ENCODE data around the gene LRRC53.

The LRRC53 gene, protein sequence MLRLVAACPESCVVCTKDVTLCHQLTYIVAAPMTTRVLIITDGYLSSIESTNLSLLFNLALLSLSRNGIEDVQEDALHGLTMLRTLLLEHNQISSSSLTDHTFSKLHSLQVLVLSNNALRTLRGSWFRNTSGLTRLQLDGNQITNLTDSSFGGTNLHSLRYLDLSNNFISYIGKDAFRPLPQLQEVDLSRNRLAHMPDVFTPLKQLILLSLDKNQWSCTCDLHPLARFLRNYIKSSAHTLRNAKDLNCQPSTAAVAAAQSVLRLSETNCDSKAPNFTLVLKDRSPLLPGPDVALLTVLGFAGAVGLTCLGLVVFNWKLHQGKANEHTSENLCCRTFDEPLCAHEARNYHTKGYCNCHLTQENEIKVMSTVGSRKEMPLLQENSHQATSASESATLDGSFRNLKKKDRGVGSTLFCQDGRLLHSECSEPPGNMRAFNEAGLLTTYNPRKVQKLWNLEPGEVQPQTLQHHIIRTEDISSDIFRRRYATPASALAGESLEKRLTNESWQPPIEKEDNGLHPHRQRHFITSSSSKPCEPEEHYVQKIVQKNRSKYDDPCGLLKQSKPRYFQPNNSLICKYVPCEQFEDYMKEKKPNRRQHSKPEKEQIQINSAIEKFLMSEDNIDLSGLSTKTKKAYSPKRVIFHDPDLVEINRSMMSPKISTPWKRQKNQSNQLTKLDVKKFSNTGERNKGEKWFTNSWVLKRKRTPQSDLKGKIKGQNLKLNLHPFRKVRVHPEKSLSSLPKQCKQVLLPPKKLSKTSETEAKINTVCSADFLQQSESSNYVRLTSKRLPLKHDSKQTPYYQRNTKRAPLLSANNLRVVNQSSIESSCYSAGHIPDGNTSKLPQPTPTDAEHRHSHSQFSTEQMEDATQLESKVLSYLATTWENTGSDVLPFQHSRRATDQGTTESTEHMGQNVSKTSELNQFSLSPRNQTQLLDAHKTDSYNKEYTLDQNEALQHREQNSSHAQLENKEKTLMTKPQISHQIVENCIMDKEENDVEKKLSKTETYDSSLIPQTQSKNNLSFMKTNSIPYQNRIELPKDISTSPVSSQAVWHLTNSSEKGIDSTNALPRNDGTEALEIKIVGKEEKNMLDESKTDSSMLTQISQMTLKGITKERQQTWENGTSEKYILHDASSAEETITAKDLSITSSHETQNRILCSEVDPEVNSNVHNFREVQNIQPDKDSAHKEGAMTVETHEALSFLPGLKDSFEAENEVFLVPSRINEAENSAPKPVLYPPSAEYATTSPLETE

DNA sequence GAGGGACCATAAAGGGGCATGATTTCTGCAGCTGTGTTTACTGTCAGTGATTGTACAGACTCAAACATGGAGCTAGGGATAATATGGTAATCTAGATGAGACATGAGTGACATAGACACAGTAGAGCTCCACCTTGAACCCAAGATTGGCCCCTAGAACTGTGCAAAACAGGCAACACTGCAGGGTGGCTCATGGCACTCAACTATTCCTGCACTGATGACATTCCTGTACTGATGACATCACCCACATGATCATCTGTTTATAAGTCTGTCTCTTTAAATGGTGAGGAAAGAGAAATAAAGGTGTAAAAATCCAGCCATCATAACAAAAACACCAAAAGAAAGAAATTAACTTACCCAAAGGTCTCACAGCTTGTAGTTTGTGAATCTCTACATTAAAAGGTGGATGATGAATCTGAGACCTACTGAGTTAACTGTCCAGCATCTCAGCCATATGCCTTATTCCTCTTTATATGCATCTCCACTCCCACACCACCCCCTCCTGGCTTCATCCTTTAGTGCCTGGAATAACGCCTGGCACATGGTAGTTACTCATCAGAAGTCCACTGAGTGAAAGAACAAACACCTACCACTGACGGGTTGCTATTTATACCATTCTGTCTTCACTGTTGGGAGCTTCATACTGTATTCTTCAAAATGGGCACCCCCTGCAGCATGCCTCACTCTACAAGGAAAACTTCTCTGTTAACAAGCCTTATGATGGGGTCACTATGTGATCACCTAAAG, at the start of gene LRRC53:
Gene LRRC53, minus strand, starts transcription at position 442 of the 746 bp plus-strand sequence. CDS start 29,262 bp downstream, outside the sequence.
- DNase-seq, result no peak

DNA sequence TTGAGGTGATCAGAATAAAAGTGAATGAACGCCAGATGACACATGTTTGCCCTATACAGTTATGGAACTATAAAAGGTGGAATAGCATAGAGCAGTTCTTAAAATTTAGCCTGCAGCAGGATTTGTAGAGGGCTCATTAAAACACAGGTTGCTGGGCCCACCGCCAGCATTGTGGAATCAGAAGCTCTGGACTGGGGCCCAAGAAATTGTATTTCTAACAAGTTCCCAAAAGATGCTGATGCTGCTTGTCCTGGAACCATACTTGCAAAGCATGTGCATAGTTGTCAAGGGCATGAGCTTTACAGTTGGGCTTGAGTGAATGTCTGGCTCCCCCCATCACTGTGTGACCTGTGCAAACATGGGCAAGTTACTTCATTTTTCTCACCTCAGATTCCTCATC, 37.5 kb upstream of the LRRC53 start:
- DNase-seq, result no peak

DNA sequence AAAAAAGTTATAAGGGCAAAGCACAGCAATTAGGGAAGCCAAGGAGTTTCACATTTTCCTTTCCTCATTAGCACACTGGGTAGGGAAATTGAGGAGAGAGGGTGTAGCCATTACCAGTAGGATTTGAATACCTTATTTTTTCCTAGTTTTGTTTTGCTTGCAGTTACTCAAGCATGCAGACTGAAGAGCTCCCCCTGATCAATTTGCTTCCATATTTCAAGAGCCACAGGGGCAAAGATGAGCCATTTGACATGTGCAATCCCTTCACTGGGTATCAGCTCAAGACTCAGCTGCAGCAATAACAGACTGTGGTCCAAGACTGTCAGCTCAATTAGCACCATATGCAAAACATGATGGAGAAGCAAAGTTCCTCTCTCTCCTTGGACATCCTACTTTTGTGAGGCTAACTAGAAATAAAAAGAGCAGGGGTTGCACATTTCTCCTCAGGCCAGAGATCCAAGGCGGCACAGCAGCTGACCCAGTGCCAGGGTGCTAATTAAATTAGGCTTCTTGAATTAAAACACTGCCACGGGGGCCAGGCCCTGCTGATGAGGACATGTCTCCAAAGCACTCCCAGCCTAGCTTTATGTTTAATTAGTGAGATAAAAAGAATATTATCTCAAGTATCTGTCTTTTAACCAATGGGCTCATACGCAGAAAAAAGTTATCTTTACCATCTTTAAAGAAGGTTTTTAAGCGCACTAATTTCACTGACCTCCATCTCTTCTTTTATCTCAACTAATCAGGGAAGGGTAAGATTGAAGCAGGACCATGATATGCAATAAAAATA, 36.7 kb upstream of the LRRC53 start:
- no peak for DNase-seq

DNA sequence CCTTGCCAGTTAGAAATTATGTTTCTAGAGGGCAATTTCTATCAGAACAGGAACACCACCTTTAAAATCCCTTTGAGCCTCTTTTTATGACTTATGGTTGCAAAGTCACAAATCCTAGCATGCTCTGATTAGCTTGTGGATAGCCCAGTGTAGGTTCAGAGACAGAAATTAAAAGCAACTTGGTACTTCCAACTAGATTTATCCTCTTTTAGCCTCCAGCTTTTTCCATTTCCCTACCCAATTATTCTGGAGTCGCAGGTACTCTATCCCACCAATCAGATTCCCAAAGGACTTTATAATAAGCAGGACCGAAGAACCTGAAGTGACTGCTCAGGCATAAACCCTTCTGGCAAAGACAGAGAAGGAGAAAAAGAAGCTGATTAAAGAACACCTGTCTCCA, 33.4 kb upstream of the LRRC53 start:
- DNase-seq, result no peak

DNA sequence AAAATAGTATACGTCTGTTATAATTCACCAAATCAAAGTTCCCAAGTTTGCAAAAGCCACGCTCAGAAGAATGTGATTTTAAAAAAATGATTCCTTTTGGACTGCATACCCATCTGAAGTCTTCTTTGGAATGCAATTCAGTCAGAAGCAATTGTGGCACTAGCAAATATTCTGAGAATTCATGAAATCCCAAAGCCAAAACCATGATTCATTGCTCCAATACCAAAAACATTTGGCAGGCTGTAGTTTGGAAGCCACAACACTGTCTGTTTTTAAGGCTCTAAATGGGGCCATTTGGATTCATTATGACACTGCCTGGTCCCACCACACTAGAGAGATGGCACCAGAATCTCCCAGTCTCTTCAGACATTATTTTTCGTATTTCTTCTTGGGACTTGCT, 21.8 kb upstream of the LRRC53 start:
- no peak for DNase-seq

DNA sequence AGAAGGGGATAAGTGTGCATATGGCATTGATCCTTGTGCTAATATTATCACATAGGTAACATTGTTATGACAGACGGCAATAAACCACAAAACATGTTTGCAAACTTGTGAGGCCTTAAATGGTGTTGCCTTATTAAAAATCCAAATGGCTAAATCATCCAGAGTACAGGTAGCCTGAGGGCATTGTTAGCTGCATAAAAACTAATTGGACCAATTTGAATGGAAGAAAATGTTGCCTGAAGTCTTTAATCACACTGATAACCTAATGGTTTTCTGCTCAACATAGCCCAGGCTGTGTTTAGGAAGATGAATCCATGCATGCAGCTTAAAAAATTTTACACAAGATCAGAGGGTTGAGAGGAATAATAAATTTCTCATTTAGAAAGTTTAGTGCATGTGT, 19.4 kb upstream of the LRRC53 start:
- DNase-seq, result no peak

DNA sequence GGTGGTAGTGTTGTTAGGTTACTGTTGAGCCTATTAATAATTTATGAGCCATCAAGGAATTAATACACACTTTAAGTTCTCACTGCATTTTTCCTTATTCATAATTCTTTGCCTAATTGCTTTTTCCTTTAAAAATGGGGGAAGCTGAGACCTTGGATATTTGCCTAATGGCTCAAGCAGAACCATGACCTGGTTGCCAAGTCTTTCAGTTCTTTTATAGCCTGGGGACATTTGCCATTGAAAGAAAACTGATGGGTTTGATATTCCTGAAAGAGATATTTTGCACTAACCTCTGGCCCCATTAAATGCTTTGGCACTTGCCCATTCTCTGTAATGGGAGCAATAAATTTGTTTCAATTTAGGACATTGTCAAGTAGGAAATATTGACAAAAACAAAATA, 18.5 kb upstream of the LRRC53 start:
- no peak for DNase-seq

DNA sequence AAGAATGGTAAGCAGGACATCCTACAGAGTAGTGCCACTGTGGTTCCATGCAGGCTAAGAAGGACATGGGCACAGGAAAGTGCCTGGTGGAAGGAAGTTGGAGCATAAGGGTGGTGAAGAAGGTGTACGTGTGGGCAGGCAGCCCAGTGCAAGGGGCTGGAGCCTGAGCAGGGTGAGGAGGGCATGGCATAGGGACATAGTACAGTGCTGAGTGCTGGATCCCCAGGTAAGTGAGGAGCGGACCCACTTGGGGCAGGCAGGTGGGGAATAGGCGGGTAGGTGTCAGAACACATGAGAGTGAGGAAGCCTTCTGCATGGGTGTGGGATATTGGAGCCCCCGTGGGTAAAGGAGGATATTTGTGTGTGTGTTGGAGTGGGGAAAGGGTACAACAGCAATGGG, 15.7 kb upstream of the LRRC53 start:
- DNase-seq, result no peak

DNA sequence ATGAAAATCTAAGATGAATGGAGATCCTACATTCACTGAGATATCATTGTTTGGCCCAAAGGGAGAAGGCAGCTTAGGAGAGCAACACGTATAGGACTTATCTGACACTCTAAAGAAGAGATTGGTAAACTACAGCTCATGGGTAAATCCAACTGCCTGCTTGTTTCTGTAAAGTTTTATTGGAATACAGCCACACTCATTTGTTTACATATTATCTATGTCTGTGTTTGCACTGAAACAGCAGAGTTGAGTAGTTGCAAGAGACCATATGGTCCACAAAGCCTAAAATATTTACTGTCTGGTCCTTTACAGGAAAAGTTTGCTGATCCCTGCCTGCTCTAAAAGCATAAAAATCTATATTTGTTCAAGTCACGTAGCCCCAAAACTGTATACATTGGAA, 14.3 kb upstream of the LRRC53 start:
- no peak for DNase-seq

DNA sequence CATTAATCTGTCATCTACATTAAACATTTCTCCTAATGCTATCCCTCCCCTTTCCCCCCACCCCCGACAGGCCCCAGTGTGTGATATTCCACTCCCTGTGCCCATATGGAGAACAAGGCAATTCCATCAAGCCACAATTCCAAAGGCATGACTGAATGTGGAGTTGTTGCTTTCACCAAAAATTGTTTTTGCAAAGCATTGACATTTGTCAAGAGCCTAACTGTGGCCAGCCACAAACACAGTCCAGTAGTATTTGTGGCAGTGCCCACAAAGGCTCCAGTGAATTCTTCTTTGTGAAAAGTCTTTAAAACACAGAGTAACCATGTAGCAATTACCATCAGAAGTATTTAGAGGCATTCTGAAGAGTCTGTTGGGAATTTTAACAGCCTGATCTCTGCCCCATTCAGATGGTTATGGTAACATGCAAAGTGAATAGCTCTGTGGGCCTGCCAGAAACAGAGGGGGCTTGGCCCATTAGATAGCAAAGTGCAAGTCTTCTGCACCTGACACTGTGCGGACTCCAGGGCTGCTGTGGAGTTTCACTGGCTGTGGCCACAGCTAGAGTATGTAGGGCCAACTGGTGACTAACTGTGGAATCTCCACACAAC, 11.6 kb upstream of the LRRC53 start:
- DNase-seq, result no peak

DNA sequence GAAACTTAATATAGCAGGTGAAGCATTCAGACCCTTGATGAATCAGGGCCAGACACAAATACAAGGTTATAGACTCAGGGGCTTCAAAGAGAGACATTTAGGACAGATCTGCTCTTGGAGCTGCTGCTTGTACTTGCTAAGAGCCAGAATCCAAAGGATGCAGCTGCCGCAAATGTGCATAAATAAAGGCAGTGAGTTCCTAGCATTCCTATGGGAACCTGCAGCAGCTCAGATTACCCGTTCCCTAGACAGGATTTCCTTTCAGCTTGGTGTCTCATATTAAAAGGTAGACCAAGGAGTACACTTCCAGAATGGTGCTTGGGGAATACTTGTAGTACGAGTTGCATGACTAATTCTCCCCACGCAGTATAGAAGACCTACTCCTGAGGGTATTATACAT, 9.7 kb upstream of the LRRC53 start:
- no peak for DNase-seq

DNA sequence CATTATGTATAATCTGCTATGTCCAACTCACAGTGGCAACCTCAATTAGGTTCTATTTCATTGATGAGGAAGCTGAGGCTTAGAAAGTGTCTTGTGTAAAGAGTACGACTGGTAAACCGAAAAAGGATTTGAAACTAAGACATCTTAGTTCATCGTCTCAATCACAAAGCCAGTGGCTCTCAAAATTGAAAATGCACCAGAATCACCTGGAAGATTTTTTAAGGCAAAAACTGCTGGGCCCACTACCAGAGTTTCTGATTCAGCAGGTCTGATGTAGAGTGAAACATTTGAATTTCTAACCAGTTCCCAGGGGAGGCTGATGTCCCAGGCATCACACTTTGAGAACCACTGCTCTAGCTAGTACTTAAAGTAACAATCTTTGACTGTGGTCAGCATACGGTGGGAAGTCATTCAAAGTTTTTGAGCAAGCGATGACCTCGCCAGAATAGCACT, 5.2 kb upstream of the LRRC53 start:
- DNase-seq, result no peak

DNA sequence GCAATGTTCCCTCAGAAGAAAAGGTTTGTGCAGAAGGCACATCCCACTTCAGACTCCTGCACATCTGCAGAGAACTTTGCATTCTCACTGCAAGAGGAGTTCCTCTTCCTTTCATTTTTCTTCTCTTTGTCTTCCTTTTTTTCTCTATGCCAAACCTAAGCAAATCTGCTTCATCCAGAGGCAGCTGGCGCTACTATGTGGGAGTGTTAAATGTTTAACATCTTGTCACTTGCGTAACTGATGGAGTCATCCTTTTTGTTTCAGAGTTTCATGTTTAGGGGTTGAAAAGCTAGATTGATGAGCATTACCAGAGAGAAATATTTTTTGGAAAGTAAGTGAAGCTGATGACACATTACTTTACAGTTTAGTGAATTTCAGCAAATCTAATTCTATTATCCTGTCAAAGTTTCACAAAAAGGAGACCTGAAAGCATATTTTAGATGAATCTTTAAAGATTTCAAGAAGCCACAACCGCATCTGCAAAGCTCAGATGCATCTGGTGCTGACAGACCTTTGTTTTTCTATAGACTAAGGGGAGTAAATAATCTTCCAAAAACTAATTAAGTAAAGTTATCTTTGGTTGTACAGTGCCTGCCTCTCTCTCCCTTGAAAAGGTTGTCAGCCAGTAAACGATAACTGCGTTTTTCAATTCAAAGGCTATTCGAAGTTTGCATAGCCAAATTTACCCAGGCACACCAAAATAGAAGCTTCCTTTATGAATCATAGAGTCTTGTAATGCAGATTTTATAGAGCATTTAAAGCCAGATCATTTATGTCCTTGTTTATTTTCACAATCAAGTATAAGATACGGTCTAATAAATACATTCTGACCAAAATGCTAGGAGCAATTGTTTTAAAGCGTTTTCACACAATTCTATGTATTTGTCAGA, 1.2 kb upstream of the LRRC53 start:
- no peak for DNase-seq

DNA sequence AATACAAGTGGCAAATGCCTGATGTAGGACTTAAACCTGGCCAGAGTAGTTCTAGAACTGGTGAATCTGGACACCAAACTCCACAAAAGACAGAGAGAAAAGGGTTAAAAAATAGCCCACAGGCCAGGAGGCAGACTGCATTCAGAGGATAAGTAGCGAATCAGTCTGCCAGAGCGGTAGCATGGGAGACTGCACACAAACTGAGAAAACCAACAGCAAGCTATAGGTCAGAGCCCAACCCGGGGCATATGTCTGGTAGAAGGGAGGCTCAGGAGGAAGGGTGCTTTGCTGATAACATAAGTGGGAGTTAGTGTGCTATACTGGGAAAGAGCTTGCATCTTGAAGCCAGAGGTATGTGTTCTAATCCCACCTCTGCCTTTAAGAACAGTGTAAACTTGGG, 4.0 kb downstream of the LRRC53 start:
- DNase-seq, result no peak

DNA sequence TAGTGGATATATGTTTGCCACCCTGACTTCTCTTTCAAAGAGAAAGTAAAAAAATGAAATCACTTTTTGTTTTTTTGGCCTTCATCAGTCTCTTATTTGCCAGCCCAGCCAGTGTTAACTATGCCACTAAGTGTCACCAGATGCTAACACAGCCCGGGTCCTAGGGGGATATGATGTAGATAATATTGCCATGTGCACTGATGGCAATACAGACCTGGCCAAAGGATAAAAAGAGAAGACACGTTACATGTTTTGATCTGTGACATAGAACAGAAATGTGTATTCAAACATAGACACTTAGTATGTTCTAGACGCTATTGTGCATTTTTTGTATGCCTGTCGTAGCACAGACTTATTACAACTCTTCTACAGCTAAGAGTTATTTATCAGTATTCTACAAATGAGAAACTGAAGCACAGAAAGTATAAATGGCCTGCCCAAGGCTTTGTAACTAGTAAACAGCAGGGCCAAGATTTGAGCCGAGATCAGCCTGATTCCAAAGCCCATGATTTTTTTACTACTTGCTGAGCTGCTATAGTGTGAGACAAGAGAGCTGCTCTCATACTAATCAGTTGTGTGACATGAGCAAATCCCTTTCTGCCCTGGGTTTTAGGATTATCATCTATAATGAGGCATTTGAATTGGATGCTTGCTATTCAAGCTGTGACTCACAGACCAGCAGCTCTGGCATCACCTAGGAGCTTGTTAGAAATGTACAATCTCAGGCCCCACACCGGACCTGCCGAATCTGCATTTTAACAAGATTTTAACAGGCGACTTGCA, 6.3 kb downstream of the LRRC53 start:
- DNase-seq, result no peak

DNA sequence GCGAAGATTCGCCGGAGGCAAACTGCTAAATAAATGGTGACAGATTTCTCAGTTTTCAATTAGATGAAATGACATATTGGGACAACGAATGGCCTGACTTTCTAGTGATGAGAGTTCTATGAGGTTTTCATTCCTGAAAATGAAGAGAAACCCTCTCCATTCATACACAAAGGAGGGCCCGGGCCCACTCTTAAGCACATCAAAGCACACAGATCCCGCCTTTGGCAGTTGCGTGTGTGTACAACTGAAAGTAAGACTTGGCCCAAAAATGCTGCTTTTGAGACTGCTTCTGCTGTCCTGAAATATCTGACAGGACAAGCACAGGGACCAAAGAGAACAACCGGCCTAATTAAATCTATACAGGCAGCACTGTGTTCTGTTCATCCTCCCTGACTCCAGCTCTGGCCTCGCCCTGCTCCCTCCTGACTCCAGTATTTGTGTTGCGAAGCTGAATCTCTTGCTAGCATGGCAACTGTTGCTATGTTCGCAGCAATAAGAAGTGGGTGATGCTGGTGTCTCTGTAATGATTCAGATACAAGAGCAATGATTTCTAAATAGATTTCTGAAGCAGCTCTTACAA, 7.4 kb downstream of the LRRC53 start:
- no peak for DNase-seq

DNA sequence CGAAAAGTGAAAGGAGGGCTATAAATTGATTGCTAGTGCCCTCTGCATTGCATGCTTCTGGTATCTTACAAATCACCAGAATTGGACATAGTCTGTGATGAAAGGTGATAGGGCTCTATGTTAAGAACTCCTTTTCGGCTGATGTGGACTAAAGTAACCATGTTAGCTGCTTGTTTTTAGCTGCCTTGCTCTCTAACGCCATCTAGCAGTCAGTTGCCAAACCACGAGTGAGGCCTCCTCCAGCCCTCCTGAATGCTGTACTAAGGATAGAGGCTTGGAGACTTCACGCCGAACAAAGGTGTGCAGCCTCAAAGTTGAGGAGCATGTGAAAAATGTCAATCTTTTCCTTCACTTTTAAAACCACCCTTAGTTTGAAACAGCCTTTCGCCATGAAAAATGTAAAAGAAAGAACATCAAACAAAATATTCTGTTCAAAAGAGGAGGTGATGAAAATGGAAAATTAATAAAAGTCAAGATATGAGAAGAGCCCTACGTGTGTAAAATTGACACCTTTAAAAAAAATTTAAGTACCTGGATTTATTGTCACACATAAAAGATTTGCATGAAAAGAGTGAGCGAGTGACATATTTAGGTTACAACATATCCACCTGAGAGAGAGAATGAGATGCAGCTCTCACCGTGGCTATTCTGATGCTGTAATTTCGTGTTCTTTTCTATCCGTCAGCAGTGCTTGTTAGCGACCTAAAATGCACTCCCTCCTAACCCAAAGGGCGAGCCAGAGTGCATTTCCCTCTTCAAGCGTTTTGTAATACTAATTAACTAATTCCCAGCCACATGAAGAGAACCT, 8.1 kb downstream of the LRRC53 start:
- DNase-seq, result peak; percentile 54

DNA sequence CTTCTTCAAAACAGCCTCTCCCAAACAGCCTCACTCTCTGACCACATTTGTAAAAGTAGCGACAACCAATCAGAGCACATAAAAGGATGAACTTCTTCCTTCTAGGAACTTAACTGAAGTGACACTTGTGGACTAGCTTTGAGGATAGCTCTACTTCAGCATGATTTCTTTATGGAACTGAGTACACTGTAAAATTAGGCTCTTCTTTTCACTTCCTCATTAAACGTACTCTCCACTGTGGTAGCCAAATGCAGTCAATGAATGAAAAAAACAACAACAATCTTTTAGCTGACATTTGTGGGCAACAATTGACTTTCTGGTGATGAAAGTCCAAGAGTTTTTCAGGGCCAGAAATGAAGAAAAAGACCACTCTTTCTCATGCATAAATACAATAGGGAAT, 9.6 kb downstream of the LRRC53 start:
- DNase-seq, result no peak

All from activated CD4-positive, alpha-beta T cell treated with anti-CD3 and anti-CD28 coated beads, Interleukin-2, amount 50 U/mL, for 16 hours (primary cell).